HepG2 (cell line): ENCODE data around the gene MYO3A. TPM values are rescaled to one million over a fixed set of nuclear protein-coding genes. Genes with fewer than 3 reads are reported as not detected.

Source experiments
- ATAC-seq: fragments of 200-7000 bp; cut with Tn5 transposase; 3 replicates; pipeline ENCODE4 v1.9.1; 2020; ENCODE audit warnings: mild to moderate bottlenecking, moderate library complexity
- BruUV-seq: library from RNA; stranded (reverse); fragments of 400-500 nt; replicated peaks from 2 replicates; lab custom pipeline; 2021; lab: Mats Ljungman, UMichigan
- CTCF ChIA-PET: fragments of 300-600 bp; formaldehyde crosslinking; extraction: SDS; loops from one replicate; lab custom pipeline; 2021; ENCODE audit warnings: low total read pairs, inconsistent platforms, low intra/inter-chr PET ratio; lab: Yijun Ruan, JAX
- POLR2A ChIA-PET: fragments of 350-600 bp; sonication (Branson Sonifier 250); formaldehyde crosslinking; loops from one replicate; lab custom pipeline; 2020; ENCODE audit warnings: antibody characterized with exemption, inconsistent platforms; lab: Yijun Ruan, JAX
- DNase-seq: peaks from one replicate; pipeline ENCODE4 v3.0.0-alpha.2; 2015; ENCODE audit warnings: low spot score
- FAIRE-seq: peaks from 3 replicates; lab custom pipeline; 2011; peaks lifted over from hg19 to GRCh38; lab: Jason Lieb, UNC
- H2AFZ ChIP-seq: one replicate; pipeline ENCODE4 v1.6.1; 2011; ENCODE audit warnings: low read length, inconsistent platforms
- H3K27ac ChIP-seq: fragments of 300-600 bp; 3 replicates; pipeline ENCODE4 v1.8.0; 2011; ENCODE audit warnings: mixed run types, mild to moderate bottlenecking, mixed read lengths, low read length, inconsistent platforms; ENCODE audit not compliant: insufficient read depth; ENCODE audit errors: extremely low read length
- H3K27me3 ChIP-seq, 2 experiments: fragments of 200-600 bp in 1 of 2; 2 replicates in 1 of 2; 3 replicates in 1 of 2; pipeline versions ENCODE4 v1.6.0 to v1.8.0; 2011; ENCODE audit warnings: low read length in 2 of 2, mild to moderate bottlenecking in 2 of 2, moderate library complexity in 2 of 2, inconsistent platforms in 1 of 2; ENCODE audit not compliant: insufficient read depth in 2 of 2, control insufficient read depth in 1 of 2
- H3K36me3 ChIP-seq, 2 experiments: fragments of 200-600 bp in 1 of 2; replicated peaks in 1 of 2; 2 replicates in 1 of 2; 3 replicates in 1 of 2; pipeline versions ENCODE4 v1.5.1 to v1.8.0; 2011; ENCODE audit warnings: low read length in 2 of 2, inconsistent platforms in 1 of 2; ENCODE audit not compliant: insufficient read depth in 2 of 2, control insufficient read depth in 1 of 2
- H3K4me1 ChIP-seq: 2 replicates; pipeline ENCODE4 v1.5.1; 2012; ENCODE audit warnings: low read length, inconsistent platforms; ENCODE audit not compliant: insufficient read depth
- H3K4me2 ChIP-seq: 2 replicates; pipeline ENCODE4 v1.6.0; 2011; ENCODE audit warnings: low read depth, low read length, inconsistent platforms
- H3K4me3 ChIP-seq, 3 experiments: fragments of 200-600 bp in 1 of 3; sonication (generic), shearing (Covaris generic) in 1 of 3; replicated peaks in 1 of 3; 2 replicates each; pipeline ENCODE4 v1.5.1; 2011 to 2016; ENCODE audit warnings: low read length in 3 of 3, inconsistent platforms in 2 of 3, low read depth in 2 of 3, mild to moderate bottlenecking in 2 of 3, control low read depth in 1 of 3, mixed read lengths in 1 of 3; ENCODE audit not compliant: insufficient read depth in 1 of 3
- H3K79me2 ChIP-seq: one replicate; pipeline ENCODE4 v1.6.1; 2011; ENCODE audit warnings: low read length, inconsistent platforms; ENCODE audit not compliant: insufficient read depth
- H3K9ac ChIP-seq: 2 replicates; pipeline ENCODE4 v1.6.0; 2011; ENCODE audit warnings: mild to moderate bottlenecking, low read depth, low read length, inconsistent platforms; ENCODE audit not compliant: insufficient read depth
- H3K9me3 ChIP-seq: 2 replicates; pipeline ENCODE4 v1.5.1; 2012; ENCODE audit warnings: mild to moderate bottlenecking, low read length
- H4K20me1 ChIP-seq: 2 replicates; pipeline ENCODE4 v1.6.0; 2011; ENCODE audit warnings: inconsistent platforms, mild to moderate bottlenecking, low read length, moderate library complexity; ENCODE audit not compliant: insufficient read depth
- DMAP1 ChIP-seq: IDR thresholded peaks from 2 replicates; pipeline ENCODE4 v1.6.1; 2016
- PAF1 ChIP-seq: IDR thresholded peaks from 2 replicates; pipeline ENCODE4 v1.6.1; 2016; ENCODE audit warnings: missing genetic modification reagents, missing compliant biosample characterization
- PTBP1 ChIP-seq: fragments of 200-400 bp; formaldehyde crosslinking; IDR thresholded peaks from 2 replicates; pipeline ENCODE4 v1.6.1; 2018; ENCODE audit warnings: low read length, low read depth; ENCODE audit not compliant: poor library complexity, severe bottlenecking
- ZNF432 ChIP-seq: sonication (generic); formaldehyde crosslinking; IDR thresholded peaks from 2 replicates; pipeline ENCODE4 v1.5.0; 2020; ENCODE audit warnings: missing genetic modification reagents, mild to moderate bottlenecking, borderline replicate concordance
- ZNF746 ChIP-seq: sonication (generic); formaldehyde crosslinking; IDR thresholded peaks from 2 replicates; pipeline ENCODE4 v1.8.0; 2022; ENCODE audit warnings: mild to moderate bottlenecking, missing genetic modification reagents
- WGBS: methylation state at CpG from one replicate; pipeline ENCODE4 v1.1.6; 2017; ENCODE audit warnings: low lambda C conversion rate; 5-methylcytosine and 5-hydroxymethylcytosine counted together
- in situ Hi-C: cut with HindIII; loops from 2 replicates; pipeline ENCODE4 v1.10.0; 2017; ENCODE audit warnings: low pct_unique_long_range_greater_than_20kb; ENCODE audit not compliant: extremely low pct_ligation_motif_present
- intact Hi-C: fragments of 100-400 bp; cut with micrococcal nuclease; formaldehyde crosslinking; loops from one replicate; pipeline ENCODE4 v1.10.0; 2022; ENCODE audit not compliant: unreplicated experiment
- polyA plus RNA-seq, 8 experiments: library from polyadenylated mRNA; depleted of rRNA in 3 of 8; stranded (reverse) in 7 of 8; unstranded in 1 of 8; fragments of >200 nt; fragmentation: Illumina TruSeq in 4 of 8; extraction: Trizol in 4 of 8; gene quantifications; 2 replicates each; pipeline versions ENCODE4 v1.2.1 to v1.2.3, GENCODE V29; 2011 to 2016; ENCODE audit warnings: low read depth in 4 of 8, missing spikeins in 1 of 8, mixed read lengths in 1 of 8; ENCODE audit not compliant: insufficient read depth in 1 of 8
- total RNA-seq, 5 experiments: library from RNA; depleted of rRNA; stranded (reverse); fragments of >200 nt; fragmentation: Illumina TruSeq; extraction: Trizol; gene quantifications; 2 replicates each; pipeline ENCODE4 v1.2.3, GENCODE V29; 2016; ENCODE audit warnings: low read depth in 1 of 5
- TF ChIP-seq, protein P1 (sequence below): sonication (generic); formaldehyde crosslinking; IDR thresholded peaks from 2 replicates; pipeline ENCODE4 v1.4.0; 2020; ENCODE audit warnings: missing genetic modification reagents
- TF ChIP-seq, protein P2 (sequence below): sonication (generic); formaldehyde crosslinking; IDR thresholded peaks from 2 replicates; pipeline ENCODE4 v1.5.0; 2020; ENCODE audit warnings: missing genetic modification reagents

MYO3A gene
- total and polyA plus RNA-seq, 2 of the 13 experiments (the other 11 are each of a cell fraction or from before 2014, with no cell fraction given): not detected

DNA sequence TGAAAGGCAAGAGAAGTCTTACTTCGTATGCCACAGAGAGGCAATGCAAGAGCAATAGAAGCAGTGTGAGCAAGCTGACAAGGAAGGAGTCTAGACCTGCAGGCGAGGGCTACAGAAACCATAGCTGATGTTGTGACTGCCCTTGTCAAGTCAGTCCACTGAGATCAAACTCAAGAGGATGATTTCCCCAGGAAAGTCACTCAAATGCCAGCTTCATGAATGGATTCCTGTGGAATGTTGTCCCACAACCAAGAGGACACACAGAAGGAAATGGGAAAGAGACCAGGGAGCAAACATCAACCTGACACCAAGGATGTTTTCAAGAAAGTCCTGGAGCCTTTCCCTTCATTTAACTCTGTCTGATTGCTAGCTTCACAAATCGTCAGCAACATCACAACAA is 204.6 kb downstream of the MYO3A start (continued):
- TF ChIP-seq, protein P1, sequence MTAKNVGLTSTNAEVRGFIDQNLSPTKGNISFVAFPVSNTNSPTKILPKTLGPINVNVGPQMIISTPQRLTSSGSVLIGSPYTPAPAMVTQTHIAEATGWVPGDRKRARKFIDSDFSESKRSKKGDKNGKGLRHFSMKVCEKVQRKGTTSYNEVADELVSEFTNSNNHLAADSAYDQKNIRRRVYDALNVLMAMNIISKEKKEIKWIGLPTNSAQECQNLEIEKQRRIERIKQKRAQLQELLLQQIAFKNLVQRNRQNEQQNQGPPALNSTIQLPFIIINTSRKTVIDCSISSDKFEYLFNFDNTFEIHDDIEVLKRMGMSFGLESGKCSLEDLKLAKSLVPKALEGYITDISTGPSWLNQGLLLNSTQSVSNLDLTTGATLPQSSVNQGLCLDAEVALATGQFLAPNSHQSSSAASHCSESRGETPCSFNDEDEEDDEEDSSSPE (CRISPR knock-in tag): no peak

DNA sequence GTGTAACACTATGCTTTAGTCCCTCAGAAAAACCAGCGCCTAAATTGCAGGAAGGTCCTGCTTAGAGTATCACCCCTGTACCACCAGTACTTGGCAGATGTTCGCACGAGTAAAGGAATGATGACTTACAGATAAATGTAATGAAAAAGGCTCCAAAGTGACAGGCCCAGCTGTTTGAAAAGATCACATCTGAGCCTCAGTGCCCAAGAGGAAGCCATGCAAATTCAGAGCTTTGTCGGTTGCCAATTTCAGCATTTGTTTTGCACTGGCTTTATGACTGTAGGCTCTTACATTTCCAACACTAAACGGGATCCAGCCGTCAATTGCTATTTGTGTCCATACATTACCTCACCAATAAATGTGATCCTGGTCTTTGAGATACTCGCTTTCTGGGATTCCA is 222.0 kb downstream of the MYO3A start:
- intact Hi-C loops (no loop called here), in situ Hi-C loops (no loop called here)
- ChIA-PET POLR2A (no interaction called here), CTCF (no interaction called here)
- no peak for FAIRE-seq
- H3K4me2 ChIP-seq: no peak overlapping the region
- DNase-seq: no peak
- H3K27me3 ChIP-seq: no peaks in the 10 kb centered on the region
- no peaks in the 10 kb centered on the region for H3K36me3 ChIP-seq
- no peak overlapping the region for H3K9ac ChIP-seq
- H4K20me1 ChIP-seq: no peaks in the 10 kb centered on the region
- no peak overlapping the region for H3K4me3 ChIP-seq
- no TSS peak for BruUV-seq
- H3K4me1 ChIP-seq: no peaks in the 10 kb centered on the region
- no peak overlapping the region for H2AFZ ChIP-seq
- H3K27ac ChIP-seq: no peak overlapping the region
- 27% methylated on average over 7 of the region's 7 CpGs for WGBS
- no peaks in the 10 kb centered on the region for H3K9me3 ChIP-seq
- no peak for ATAC-seq
- TF ChIP-seq ZNF432 (CRISPR knock-in tag) (no peak), PTBP1 (no peak), DMAP1 (CRISPR knock-in tag) (no peak), PAF1 (CRISPR knock-in tag) (no peak), ZNF746 (no peak)
- TF ChIP-seq, protein P2, sequence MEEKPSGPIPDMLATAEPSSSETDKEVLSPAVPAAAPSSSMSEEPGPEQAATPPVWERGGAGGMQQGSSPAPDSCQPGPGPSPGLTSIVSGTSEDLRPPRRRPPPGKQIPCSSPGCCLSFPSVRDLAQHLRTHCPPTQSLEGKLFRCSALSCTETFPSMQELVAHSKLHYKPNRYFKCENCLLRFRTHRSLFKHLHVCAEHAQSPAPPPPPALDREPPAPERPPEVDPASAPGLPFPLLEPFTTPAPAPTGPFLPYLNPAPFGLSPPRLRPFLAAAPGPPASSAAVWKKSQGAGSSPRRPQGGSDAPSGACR (CRISPR knock-in tag): no peak
- H3K79me2 ChIP-seq: no peaks in the 10 kb centered on the region
